B cell (primary cell): ENCODE results near the gene KIR2DL3.
"Not testable (repeated sequence)": the region's sequence is repeated elsewhere in the genome, so short reads cannot be mapped to it uniquely, and the experiment has no call there.

Source experiments
- CTCF ChIP-seq: fragments of 200-600 bp; IDR thresholded peaks from one replicate; pipeline ENCODE4 v1.8.0; 2022; ENCODE audit warnings: antibody characterized with exemption, mild to moderate bottlenecking
- EZH2 ChIP-seq: IDR thresholded peaks from 2 replicates; pipeline ENCODE4 v1.6.1; 2012; ENCODE audit warnings: borderline replicate concordance, low read depth, mild to moderate bottlenecking, moderate library complexity, low read length; ENCODE audit not compliant: insufficient read depth, poor library complexity, severe bottlenecking

DNA sequence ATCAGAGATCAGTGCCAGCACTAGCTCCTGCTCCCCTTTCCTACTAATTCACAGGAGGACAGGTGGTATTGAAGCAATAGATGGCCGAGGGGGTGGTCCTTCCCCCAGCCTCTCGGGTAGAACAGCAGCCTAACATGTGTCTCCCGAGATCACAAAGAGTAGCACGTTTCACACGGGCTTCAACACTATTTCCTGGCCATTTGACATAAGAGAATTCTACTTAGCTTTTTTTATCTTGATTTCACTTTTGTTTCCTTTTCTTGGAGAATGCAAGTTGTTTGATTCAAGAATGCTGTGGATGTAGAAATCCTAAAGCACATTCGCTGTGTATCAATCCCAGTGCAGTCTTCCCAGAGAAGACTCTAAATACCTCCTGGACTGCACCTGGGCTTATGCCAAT, 12.0 kb downstream of the KIR2DL3 start:
- not testable (repeated sequence) for TF ChIP-seq CTCF, EZH2
